Gastrocnemius medialis (tissue), 4 donors: ENCODE measurements around the gene MYH8.

Source experiments
- CTCF ChIP-seq, 5 experiments: fragments of 450-650 bp in 3 of 5; fragments of 200-600 bp in 2 of 5; sonication (generic) in 2 of 5; IDR thresholded peaks in 4 of 5; conservative IDR thresholded peaks in 1 of 5; 1 replicate in 4 of 5; 2 replicates in 1 of 5; pipeline ENCODE4 v1.5.1; 2016 to 2019; ENCODE audit warnings: antibody characterized with exemption in 5 of 5, mild to moderate bottlenecking in 3 of 5, moderate library complexity in 3 of 5
- POLR2A ChIP-seq, 2 donors: fragments of 450-650 bp; IDR thresholded peaks; one replicate each; pipeline ENCODE4 v1.6.1; 2017; ENCODE audit warnings: antibody characterized with exemption in 2 of 2, mild to moderate bottlenecking in 2 of 2, moderate library complexity in 2 of 2

- TF ChIP-seq CTCF (IDR thresholded peaks at IDR 0.05 in 4 of 5, conservative IDR thresholded peaks at IDR 0.05 in 1 of 5) = no peak
- no peak for TF ChIP-seq POLR2A (IDR thresholded peaks at IDR 0.05)
Measured at GRCh38 chr17:10420811-10421210, 939 bp downstream of the MYH8 start.
